CD4-positive, alpha-beta memory T cell (primary cell): ENCODE data around the gene MCM5. TPM values are rescaled to one million over a fixed set of nuclear protein-coding genes. Genes with fewer than 3 reads are reported as not detected.
A peak's percentile ranks its signal among the peaks of the same experiment; 100 is the strongest.

Experiments used
- CTCF ChIA-PET: fragments of 350-600 bp; sonication (Branson Sonifier 250); formaldehyde crosslinking; loops from one replicate; lab custom pipeline; 2021; ENCODE audit warnings: inconsistent platforms; ENCODE audit not compliant: partially characterized antibody; lab: Charles Lee
- POLR2A ChIA-PET: fragments of 350-600 bp; sonication (Branson Sonifier 250); formaldehyde crosslinking; loops from one replicate; lab custom pipeline; 2021; ENCODE audit not compliant: partially characterized antibody; lab: Charles Lee
- DNase-seq, 5 donors: peaks; one replicate each; pipeline versions ENCODE4 v3.0.0 to v3.0.0-alpha.2; 2020 to 2022; ENCODE audit warnings: mixed read lengths in 1 of 5
- H3K27ac ChIP-seq: one replicate; pipeline ENCODE4 v1.7.0; 2013; ENCODE audit warnings: low read depth, low read length
- H3K27me3 ChIP-seq: 2 replicates; pipeline ENCODE4 v1.7.0; 2013; ENCODE audit warnings: mild to moderate bottlenecking, low read length, moderate library complexity; ENCODE audit not compliant: insufficient read depth
- H3K36me3 ChIP-seq: 2 replicates; pipeline ENCODE4 v1.7.0; 2013; ENCODE audit warnings: mild to moderate bottlenecking, low read length, moderate library complexity; ENCODE audit not compliant: insufficient read depth
- H3K4me1 ChIP-seq: 2 replicates; pipeline ENCODE4 v1.7.0; 2013; ENCODE audit warnings: mild to moderate bottlenecking, low read length, moderate library complexity; ENCODE audit not compliant: insufficient read depth
- H3K4me3 ChIP-seq, 2 donors: one replicate each; pipeline ENCODE4 v1.7.0; 2013; ENCODE audit warnings: low read length in 2 of 2, mild to moderate bottlenecking in 1 of 2
- H3K9me3 ChIP-seq, 2 donors: one replicate each; pipeline ENCODE4 v1.7.0; 2013; ENCODE audit warnings: low read length in 2 of 2, control low read depth in 1 of 2; ENCODE audit not compliant: control insufficient read depth in 1 of 2
- H3K27ac Mint-ChIP-seq, 7 donors: one replicate each; pipeline ENCODE4 v1.8.0; 2020 to 2021; ENCODE audit warnings: mixed read lengths in 7 of 7, mild to moderate bottlenecking in 6 of 7, inconsistent platforms in 3 of 7, moderate library complexity in 3 of 7
- H3K27me3 Mint-ChIP-seq, 2 donors: one replicate each; pipeline ENCODE4 v1.8.0; 2020 to 2021; ENCODE audit warnings: mixed read lengths in 2 of 2
- H3K36me3 Mint-ChIP-seq, 2 donors: one replicate each; pipeline ENCODE4 v1.8.0; 2020 to 2021; ENCODE audit warnings: mixed read lengths in 2 of 2, inconsistent platforms in 1 of 2, mild to moderate bottlenecking in 1 of 2
- H3K4me1 Mint-ChIP-seq, 4 donors: one replicate each; pipeline ENCODE4 v1.8.0; 2020 to 2021; ENCODE audit warnings: mixed read lengths in 4 of 4, mild to moderate bottlenecking in 1 of 4
- H3K4me3 Mint-ChIP-seq, 8 donors: one replicate each; pipeline ENCODE4 v1.8.0; 2020 to 2021; ENCODE audit warnings: mixed read lengths in 8 of 8, mild to moderate bottlenecking in 7 of 8, moderate library complexity in 6 of 8, inconsistent platforms in 3 of 8
- H3K9me3 Mint-ChIP-seq, 8 donors: one replicate each; pipeline ENCODE4 v1.8.0; 2020 to 2021; ENCODE audit warnings: mixed read lengths in 8 of 8, mild to moderate bottlenecking in 5 of 8, inconsistent platforms in 3 of 8, moderate library complexity in 1 of 8
- intact Hi-C: fragments of 100-400 bp; cut with micrococcal nuclease; formaldehyde crosslinking; loops from one replicate; pipeline ENCODE4 v1.15.1; 2023
- polyA plus RNA-seq, 2 donors: library from polyadenylated mRNA; unstranded; fragments of 300-500 nt; fragmentation: Illumina TruSeq; gene quantifications; one replicate each; pipeline ENCODE4 v1.2.3, GENCODE V29; 2021
- total RNA-seq, 2 experiments: library from RNA; stranded (reverse); gene quantifications; one replicate each; pipeline ENCODE4 v1.2.3, GENCODE V29; 2021

MCM5 gene
- total and polyA plus RNA-seq, 4 experiments from 2014 or later, result 22.0 to 58.1 (median 37.7) TPM

DNA sequence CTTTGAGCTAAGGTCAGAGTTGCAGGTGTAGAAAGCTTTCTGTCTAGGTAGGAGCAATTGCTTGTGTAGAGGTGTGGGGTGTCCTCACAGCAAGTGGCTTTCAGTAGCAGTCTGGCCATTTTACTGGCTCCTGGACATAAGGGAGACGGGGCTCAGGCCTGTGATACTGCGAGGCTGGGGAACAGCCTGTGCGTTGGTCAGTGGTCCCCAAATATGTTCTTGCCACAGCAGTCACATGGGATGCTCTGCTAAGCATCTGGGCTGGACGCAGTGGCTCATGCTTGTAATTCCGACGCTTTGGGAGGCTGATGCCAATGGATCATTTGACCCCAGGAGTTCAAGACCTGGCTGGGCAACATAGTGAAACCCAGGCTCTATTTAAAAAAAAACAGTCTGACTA lies 1.9 kb downstream of the MCM5 start:
- Mint-ChIP-seq H3K4me3 (peak overlapping the region in 5 of 8 donors; percentile 41 to 90 (median 82)), H3K9me3 (no peaks in the 10 kb centered on the region), H3K4me1 (peaks cover 11 to 33% (median 20%) of the 10 kb centered on the region in 4 donors), H3K27me3 (no peaks in the 10 kb centered on the region), H3K27ac (peak overlapping the region in 2 of 7 donors; percentile 62 to 80), H3K36me3 (peaks cover 35 to 46% of the 10 kb centered on the region in 2 donors)
- Histone ChIP-seq H3K4me3 (no peak overlapping the region), H3K9me3 (no peaks in the 10 kb centered on the region), H3K36me3 (peaks cover 19% of the 10 kb centered on the region), H3K4me1 (peaks cover 22% of the 10 kb centered on the region), H3K27ac (no peak overlapping the region), H3K27me3 (no peaks in the 10 kb centered on the region)
- intact Hi-C loops, result no loop called here
- ChIA-PET CTCF (no interaction called here), POLR2A (no interaction called here)
- DNase-seq, result no peak

DNA sequence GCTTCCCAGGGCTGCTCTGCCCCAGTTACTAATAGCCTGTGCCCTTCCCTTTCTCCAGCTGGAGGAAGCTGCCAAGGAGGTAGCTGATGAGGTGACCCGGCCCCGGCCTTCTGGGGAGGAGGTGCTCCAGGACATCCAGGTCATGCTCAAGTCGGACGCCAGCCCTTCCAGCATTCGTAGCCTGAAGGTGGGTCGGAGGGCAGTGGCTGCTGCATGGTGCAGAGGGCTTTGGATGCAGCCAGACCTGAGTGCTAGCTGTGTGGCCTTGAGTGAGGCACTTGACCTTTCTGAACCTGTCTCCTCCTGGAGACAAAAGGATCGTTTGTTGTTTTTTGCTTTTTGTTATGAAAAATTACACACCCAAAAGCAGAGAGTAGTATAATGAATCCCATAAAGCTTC lies 3.4 kb downstream of the MCM5 start:
- Histone ChIP-seq H3K27ac (no peak overlapping the region), H3K4me3 (no peak overlapping the region), H3K36me3 (peaks cover 31% of the 10 kb centered on the region), H3K4me1 (peaks cover 22% of the 10 kb centered on the region), H3K9me3 (no peaks in the 10 kb centered on the region), H3K27me3 (no peaks in the 10 kb centered on the region)
- intact Hi-C loops, result no loop called here
- ChIA-PET POLR2A (no interaction called here), CTCF (interaction anchor here (1.2 to 1.5 kb wide), 2 partner anchors 52 to 180 kb away, joined by 3 read pairs; no protein-coding TSS in a partner anchor)
- Mint-ChIP-seq H3K27ac (peak overlapping the region in 1 of 7 donors; percentile 63), H3K4me3 (no peak overlapping the region), H3K4me1 (peaks cover 11 to 33% (median 21%) of the 10 kb centered on the region in 4 donors), H3K9me3 (no peaks in the 10 kb centered on the region), H3K27me3 (no peaks in the 10 kb centered on the region), H3K36me3 (peaks cover 50 to 61% of the 10 kb centered on the region in 2 donors)
- DNase-seq, result no peak

DNA sequence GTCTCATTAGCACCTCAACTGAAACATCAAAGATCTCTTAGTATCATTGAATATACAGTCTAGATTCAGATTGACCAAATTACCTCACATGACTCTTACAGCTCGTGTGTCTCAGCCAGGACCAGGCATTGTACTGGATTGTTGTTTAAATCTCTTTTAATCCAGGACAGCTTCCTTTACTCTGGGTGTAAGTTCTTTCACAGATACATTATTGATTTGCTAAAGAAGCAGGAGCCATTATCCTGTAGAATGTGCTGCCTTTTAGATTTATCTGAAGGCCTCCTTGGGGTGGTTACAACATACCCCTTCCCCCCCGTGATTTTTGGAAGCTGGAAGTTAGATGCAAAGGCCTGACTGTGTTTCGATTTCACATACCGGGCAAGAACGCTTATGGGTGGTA lies 4.2 kb downstream of the MCM5 start:
- intact Hi-C loops, result no loop called here
- Histone ChIP-seq H3K4me1 (peaks cover 19% of the 10 kb centered on the region), H3K36me3 (peaks cover 36% of the 10 kb centered on the region), H3K4me3 (no peak overlapping the region), H3K27ac (no peak overlapping the region), H3K27me3 (no peaks in the 10 kb centered on the region), H3K9me3 (no peaks in the 10 kb centered on the region)
- Mint-ChIP-seq H3K36me3 (peaks cover 53 to 65% of the 10 kb centered on the region in 2 donors), H3K9me3 (no peaks in the 10 kb centered on the region), H3K27ac (peak overlapping the region in 1 of 7 donors; percentile 61), H3K4me1 (peaks cover 11 to 28% (median 21%) of the 10 kb centered on the region in 4 donors), H3K27me3 (no peaks in the 10 kb centered on the region), H3K4me3 (no peak overlapping the region)
- CTCF ChIA-PET, result interaction anchor here (1.2 to 1.5 kb wide), 2 partner anchors 53 to 179 kb away, joined by 3 read pairs; no protein-coding TSS in a partner anchor
- POLR2A ChIA-PET, result no interaction called here
- DNase-seq, result no peak

DNA sequence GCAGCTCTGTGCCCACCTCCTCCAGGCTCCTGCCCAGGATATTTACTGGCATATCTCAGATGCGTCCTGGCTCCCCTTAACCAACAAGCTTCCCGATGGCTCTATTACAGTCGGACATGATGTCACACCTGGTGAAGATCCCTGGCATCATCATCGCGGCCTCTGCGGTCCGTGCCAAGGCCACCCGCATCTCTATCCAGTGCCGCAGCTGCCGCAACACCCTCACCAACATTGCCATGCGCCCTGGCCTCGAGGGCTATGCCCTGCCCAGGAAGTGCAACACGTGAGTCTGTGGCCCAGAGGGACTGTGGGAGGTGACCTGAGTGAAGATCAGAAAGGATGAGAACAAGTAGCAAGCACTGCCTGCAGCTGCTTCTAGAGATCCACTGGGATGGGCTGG lies 6.5 kb downstream of the MCM5 start:
- peaks cover 55% of the 10 kb centered on the region for H3K36me3 ChIP-seq
- Mint-ChIP-seq H3K4me3 (no peak overlapping the region), H3K9me3 (no peaks in the 10 kb centered on the region), H3K27ac (no peak overlapping the region), H3K36me3 (peaks cover 60 to 77% of the 10 kb centered on the region in 2 donors), H3K4me1 (peaks cover 5 to 11% (median 9%) of the 10 kb centered on the region in 4 donors), H3K27me3 (no peaks in the 10 kb centered on the region)
- no peaks in the 10 kb centered on the region for H3K27me3 ChIP-seq
- DNase-seq, result no peak
- no peaks in the 10 kb centered on the region for H3K9me3 ChIP-seq
- intact Hi-C loops, result no loop called here
- no peak overlapping the region for H3K27ac ChIP-seq
- H3K4me3 ChIP-seq, result no peak overlapping the region
- ChIA-PET POLR2A (no interaction called here), CTCF (no interaction called here)
- peaks cover 2% of the 10 kb centered on the region for H3K4me1 ChIP-seq

DNA sequence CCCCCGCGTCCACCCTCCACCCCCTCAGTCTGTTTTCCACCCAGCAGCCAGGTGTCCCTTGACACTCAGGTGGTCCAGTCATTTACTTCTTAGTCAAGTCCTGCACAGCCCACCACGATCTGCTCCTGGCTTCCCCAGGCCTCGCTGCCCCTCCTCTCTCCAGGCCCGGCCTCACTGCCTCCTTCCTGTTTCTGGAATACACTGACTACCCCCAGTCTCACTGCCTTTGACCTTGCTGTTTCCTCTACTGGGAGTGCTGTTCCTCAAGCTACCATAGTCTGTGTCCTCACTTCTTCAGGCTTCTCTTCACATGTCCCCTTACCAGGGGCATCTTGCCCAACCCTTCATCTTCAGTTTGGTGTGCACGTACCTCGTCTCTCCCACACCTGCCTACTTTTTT lies 7.4 kb downstream of the MCM5 start:
- no peak for DNase-seq
- Histone ChIP-seq H3K36me3 (peaks cover 63% of the 10 kb centered on the region), H3K27ac (no peak overlapping the region), H3K4me3 (no peak overlapping the region), H3K9me3 (no peaks in the 10 kb centered on the region), H3K27me3 (no peaks in the 10 kb centered on the region), H3K4me1 (no peaks in the 10 kb centered on the region)
- CTCF ChIA-PET, result no interaction called here
- POLR2A ChIA-PET, result interaction anchor here (0.8 kb wide), 1 partner anchor 8 kb away, joined by 3 read pairs; no protein-coding TSS in a partner anchor
- H3K27me3 Mint-ChIP-seq, result no peaks in the 10 kb centered on the region
- intact Hi-C loops, result no loop called here
- H3K4me3 Mint-ChIP-seq, result no peak overlapping the region
- H3K4me1 Mint-ChIP-seq, result peaks cover 3 to 7% (median 5%) of the 10 kb centered on the region in 4 donors
- H3K36me3 Mint-ChIP-seq, result peaks cover 66 to 81% of the 10 kb centered on the region in 2 donors
- no peak overlapping the region for H3K27ac Mint-ChIP-seq
- no peaks in the 10 kb centered on the region for H3K9me3 Mint-ChIP-seq

DNA sequence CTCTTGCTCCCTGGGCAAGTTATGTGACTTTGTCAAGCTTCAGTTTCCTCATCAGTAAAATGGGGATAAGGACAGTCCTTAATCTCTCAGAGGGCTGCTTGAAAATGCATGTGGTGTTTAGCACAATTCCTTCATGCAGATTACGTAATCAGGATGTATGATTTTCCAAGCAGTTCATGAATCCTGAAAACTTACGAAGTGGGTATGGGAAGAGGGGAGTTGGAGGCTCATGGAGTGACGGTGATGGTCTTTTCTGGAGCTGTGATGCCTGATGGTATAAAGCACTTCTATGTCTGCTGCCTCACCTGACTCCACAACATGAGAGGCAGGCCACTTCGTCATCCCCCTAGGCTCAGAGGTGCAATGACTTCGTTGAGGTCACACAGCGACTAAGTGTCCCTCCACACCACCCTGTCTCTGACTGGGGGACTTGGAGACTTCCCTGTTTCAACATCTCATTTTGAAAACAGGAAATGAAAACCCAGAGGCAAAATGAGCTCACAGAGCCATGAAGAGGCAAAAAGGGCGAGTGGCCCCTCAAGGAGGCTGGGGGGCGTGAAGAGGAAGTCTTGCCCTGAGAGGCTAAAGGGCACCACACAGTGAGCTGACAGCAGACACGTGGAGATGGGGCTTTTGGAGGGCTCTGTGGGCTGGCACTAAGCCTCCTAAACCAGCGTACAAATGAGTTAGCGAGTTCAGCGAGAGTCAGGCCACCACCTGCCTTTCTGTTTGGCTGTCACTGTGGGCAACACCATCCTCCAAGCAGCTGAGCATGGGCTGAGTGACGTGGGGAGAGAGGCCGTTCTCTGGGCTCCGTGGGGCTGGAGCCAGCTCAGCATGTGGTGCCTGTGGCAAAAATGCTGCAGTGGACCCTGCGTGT lies 10.1 kb downstream of the MCM5 start:
- Mint-ChIP-seq H3K27me3 (no peaks in the 10 kb centered on the region), H3K9me3 (no peaks in the 10 kb centered on the region), H3K4me3 (no peak overlapping the region), H3K36me3 (peaks cover 58 to 82% of the 10 kb centered on the region in 2 donors), H3K4me1 (peaks cover 0 to 4% (median 0%) of the 10 kb centered on the region in 4 donors), H3K27ac (peak overlapping the region in 2 of 7 donors; percentile 3 to 72)
- no peak for DNase-seq
- ChIA-PET POLR2A (interaction anchor here (0.9 kb wide), 1 partner anchor 11 kb away, joined by 3 read pairs; no protein-coding TSS in a partner anchor), CTCF (interaction anchor here (1.3 to 1.5 kb wide), 2 partner anchors 22 to 59 kb away, joined by 3 to 5 read pairs; no protein-coding TSS in a partner anchor)
- Histone ChIP-seq H3K4me1 (no peaks in the 10 kb centered on the region), H3K27me3 (no peaks in the 10 kb centered on the region), H3K9me3 (no peaks in the 10 kb centered on the region), H3K36me3 (peaks cover 66% of the 10 kb centered on the region), H3K27ac (no peak overlapping the region), H3K4me3 (no peak overlapping the region)
- intact Hi-C loops, result no loop called here

DNA sequence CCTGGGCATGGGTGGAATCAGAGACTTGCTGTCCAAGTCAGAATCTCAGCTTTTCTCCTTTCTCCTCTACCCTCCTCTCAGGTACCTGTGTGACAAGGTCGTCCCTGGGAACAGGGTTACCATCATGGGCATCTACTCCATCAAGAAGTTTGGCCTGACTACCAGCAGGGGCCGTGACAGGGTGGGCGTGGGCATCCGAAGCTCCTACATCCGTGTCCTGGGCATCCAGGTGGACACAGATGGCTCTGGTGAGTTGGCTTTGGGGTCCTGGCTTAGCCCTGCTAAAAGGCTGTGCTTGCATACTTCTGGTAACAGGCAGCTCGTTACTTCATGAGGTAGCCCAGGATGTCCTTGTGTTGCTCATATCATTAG lies 10.7 kb downstream of the MCM5 start:
- H3K36me3 ChIP-seq, result peaks cover 72% of the 10 kb centered on the region
- H3K9me3 Mint-ChIP-seq, result no peaks in the 10 kb centered on the region
- no peaks in the 10 kb centered on the region for H3K4me1 ChIP-seq
- H3K27me3 ChIP-seq, result no peaks in the 10 kb centered on the region
- no peak for DNase-seq
- ChIA-PET CTCF (interaction anchor here (1.3 to 1.5 kb wide), 2 partner anchors 21 to 59 kb away, joined by 3 to 5 read pairs; no protein-coding TSS in a partner anchor), POLR2A (interaction anchor here (0.8 kb wide), 1 partner anchor 12 kb away, joined by 4 read pairs; no protein-coding TSS in a partner anchor)
- H3K4me3 ChIP-seq, result no peak overlapping the region
- peaks cover 0 to 4% (median 0%) of the 10 kb centered on the region in 4 donors for H3K4me1 Mint-ChIP-seq
- no peaks in the 10 kb centered on the region for H3K27me3 Mint-ChIP-seq
- peaks cover 63 to 85% of the 10 kb centered on the region in 2 donors for H3K36me3 Mint-ChIP-seq
- no peak overlapping the region for H3K27ac ChIP-seq
- H3K27ac Mint-ChIP-seq, result no peak overlapping the region
- no peak overlapping the region for H3K4me3 Mint-ChIP-seq
- no peaks in the 10 kb centered on the region for H3K9me3 ChIP-seq
- intact Hi-C loops, result no loop called here
